NCI-H748 (cell line): Measurements from ENCODE around the gene WDR88.

Source experiments
- DNase-seq: peaks from one replicate; lab custom pipeline; 2025; ENCODE audit not compliant: unreplicated experiment; lab: John Stamatoyannopoulos, UW

WDR88 gene, protein sequence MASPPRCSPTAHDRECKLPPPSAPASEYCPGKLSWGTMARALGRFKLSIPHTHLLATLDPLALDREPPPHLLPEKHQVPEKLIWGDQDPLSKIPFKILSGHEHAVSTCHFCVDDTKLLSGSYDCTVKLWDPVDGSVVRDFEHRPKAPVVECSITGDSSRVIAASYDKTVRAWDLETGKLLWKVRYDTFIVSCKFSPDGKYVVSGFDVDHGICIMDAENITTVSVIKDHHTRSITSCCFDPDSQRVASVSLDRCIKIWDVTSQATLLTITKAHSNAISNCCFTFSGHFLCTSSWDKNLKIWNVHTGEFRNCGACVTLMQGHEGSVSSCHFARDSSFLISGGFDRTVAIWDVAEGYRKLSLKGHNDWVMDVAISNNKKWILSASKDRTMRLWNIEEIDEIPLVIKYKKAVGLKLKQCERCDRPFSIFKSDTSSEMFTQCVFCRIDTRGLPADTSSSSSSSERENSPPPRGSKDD

GRCh38 chr19:33132021-33132420, at the start of gene WDR88:
Gene WDR88 (plus strand): TSS chr19:33132114. CDS start chr19:33132170, 56 bp downstream.
- DNase-seq = no peak

- DNase-seq = no peak
These were observed 46.3 kb upstream of the WDR88 start for GRCh38 chr19:33085570-33086128.

GRCh38 chr19:33086955-33087354, 45.0 kb upstream of the WDR88 start:
- no peak for DNase-seq

DNA sequence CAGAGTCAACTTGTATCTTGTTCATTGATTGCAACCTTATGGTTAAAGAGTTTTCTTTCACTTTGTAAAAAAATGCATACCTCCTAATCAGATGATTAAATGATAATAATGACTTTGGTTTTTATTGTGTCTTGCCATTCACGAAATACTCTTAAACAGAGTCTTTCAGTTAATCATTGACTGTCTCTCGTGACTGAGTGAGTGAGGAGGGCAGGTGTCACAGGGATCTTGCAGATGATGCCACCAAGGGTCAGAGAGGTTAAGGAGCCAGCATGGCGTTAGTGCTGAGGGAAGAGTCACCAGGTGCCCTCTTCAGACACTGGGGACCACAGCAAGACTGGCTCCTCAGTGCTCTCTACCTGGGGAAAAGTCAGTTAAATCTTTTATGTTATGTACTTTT, 42.9 kb upstream of the WDR88 start:
- no peak for DNase-seq

- DNase-seq = no peak
These were observed 41.7 kb upstream of the WDR88 start for GRCh38 chr19:33090179-33090578.

GRCh38 chr19:33093420-33094210, 38.3 kb upstream of the WDR88 start:
- DNase-seq = no peak

- no peak for DNase-seq
These were observed 37.4 kb upstream of the WDR88 start for GRCh38 chr19:33094436-33095067.

GRCh38 chr19:33096005-33096404, 35.9 kb upstream of the WDR88 start:
- DNase-seq = no peak

- no peak for DNase-seq
These were observed 33.8 kb upstream of the WDR88 start for GRCh38 chr19:33098055-33098534.

- DNase-seq = no peak
These were observed 30.8 kb upstream of the WDR88 start for GRCh38 chr19:33100894-33101644.

DNA sequence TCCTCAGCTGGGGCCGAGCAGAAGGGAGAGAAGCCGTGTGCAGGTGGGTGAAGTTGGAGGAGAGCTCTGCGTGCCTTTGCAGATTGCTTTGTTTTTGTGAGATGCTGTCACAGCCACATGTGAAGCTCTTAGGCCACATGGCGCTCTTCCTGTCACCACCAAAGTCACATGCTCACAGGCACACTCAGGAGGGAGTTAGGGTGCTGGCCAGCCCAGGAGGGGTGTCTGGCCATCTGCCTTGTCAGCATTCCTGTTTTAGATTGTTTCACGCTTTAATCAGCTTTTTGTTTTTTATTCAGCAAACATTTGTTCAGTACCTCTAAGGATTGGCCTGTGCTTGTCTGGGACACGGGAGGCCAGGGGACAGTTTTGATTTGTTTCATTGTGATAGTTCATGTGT, 29.0 kb upstream of the WDR88 start:
- no peak for DNase-seq

GRCh38 chr19:33108161-33108560, 23.8 kb upstream of the WDR88 start:
- no peak for DNase-seq

GRCh38 chr19:33110137-33110910, 21.6 kb upstream of the WDR88 start:
- no peak for DNase-seq

DNA sequence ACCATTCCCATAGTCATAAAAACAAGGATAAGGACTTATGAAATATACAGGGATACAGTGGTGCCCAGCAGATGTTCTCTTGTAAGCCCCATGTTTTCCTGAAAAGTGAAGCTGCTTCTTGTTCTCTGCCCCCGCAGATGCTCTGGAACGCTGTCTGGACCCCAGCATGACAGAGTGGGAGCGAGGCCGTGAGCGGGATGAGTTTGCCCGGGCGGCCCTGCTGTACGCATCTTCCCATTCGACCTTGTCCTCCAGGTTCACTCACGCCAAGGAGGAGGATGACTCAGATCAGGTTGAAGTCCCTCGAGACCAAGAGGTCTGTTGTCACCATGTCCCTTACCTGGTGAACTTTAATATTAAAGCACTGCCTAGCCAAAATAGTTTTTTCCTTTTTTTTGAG, 20.3 kb upstream of the WDR88 start:
- no peak for DNase-seq

- DNase-seq = no peak
These were observed 17.6 kb upstream of the WDR88 start for GRCh38 chr19:33114312-33114711.

- DNase-seq = no peak
These were observed 14.4 kb upstream of the WDR88 start for GRCh38 chr19:33117501-33117900.

DNA sequence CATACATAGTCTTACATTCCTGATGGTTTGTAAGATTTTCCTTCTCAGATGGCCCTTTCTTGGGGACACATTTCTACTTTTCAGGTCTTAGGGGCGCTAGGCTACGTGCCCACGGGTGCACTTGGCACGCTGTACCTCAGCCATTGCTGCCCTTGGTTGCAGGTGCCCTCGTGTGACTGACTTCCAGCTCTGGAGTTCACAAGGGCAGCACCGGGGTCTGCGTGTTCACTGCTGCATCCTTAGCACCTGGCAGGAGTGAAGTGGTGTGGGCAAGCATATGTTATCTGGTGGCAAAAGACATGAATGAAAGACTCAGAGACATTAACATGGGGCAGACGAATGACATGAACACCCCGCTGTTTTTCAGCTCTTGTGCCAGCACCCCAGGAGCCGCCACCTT, 13.3 kb upstream of the WDR88 start:
- DNase-seq = no peak

DNA sequence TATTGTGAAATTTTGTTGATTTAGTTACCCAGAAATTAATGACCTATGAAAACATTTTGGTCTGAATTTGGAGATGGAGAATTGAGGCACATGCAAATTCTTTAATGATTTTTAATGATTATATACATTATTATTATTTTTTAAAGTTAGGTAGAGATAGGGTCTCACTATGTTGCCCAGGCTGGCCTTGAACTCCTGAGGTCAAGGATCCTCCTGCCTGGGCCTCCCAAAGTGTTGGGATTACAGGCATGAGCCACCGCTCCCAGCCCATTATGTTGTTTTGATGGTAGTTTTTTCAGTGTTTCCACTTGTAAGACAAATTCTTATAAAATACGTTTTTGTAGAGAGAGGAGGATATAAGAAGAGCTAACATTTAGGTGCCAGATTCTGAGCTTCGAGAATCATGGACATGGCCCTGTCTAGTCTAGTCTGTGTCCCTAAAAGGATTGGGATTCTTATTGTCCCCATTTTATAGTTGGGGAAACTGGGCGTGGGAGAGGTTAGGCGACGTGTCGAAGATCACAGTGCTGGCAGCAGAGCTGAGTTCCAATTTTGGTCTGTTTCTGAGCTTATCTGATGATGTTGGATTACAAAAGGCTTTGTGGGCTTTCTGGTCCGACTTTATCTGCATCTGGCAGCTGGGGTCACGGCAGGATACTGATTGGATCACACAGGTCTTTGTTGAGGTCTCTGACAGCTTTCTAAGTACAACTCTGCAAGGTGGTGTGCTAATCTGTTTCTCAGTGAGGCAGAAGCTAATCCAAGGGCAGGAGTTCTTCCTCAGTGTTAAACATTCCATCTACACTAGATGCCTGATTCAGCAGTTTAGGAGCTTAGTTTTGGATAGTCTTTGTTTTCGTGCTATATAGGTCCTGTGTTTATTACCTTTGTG, 7.5 kb upstream of the WDR88 start:
- no peak for DNase-seq

- peak; percentile 62 for DNase-seq
These were observed 6.0 kb upstream of the WDR88 start for GRCh38 chr19:33125929-33126388.
